C4-2B (cell line): ENCODE results near the gene C15orf39.

ENCODE experiments used
- ZFX ChIP-seq: fragments of 450-650 bp; IDR thresholded peaks from 2 replicates; pipeline ENCODE4 v1.6.1; 2017
- TF ChIP-seq, protein P1 (sequence below): fragments of 450-650 bp; conservative IDR thresholded peaks from 2 replicates; pipeline ENCODE4 v1.5.1; 2017; ENCODE audit warnings: mild to moderate bottlenecking

DNA sequence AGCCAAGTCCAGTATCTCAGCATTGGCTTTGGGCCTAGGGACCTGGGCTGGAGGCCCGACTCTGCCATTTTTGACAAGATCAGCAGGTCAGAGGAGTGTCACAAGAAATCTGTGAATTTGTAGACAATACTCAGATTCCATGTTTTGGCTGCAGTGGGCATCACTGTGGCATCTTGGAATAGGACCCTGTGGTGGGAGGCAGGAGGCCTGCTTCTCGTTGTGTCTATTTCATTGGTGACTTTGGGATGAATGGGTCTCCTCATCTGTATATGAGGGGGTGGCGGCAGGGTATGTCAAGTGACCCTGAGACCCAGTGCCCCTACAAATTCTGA, 3.3 kb downstream of the C15orf39 start:
- TF ChIP-seq, protein P1, sequence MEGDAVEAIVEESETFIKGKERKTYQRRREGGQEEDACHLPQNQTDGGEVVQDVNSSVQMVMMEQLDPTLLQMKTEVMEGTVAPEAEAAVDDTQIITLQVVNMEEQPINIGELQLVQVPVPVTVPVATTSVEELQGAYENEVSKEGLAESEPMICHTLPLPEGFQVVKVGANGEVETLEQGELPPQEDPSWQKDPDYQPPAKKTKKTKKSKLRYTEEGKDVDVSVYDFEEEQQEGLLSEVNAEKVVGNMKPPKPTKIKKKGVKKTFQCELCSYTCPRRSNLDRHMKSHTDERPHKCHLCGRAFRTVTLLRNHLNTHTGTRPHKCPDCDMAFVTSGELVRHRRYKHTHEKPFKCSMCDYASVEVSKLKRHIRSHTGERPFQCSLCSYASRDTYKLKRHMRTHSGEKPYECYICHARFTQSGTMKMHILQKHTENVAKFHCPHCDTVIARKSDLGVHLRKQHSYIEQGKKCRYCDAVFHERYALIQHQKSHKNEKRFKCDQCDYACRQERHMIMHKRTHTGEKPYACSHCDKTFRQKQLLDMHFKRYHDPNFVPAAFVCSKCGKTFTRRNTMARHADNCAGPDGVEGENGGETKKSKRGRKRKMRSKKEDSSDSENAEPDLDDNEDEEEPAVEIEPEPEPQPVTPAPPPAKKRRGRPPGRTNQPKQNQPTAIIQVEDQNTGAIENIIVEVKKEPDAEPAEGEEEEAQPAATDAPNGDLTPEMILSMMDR = no peak
- no peak for TF ChIP-seq ZFX
